Epidermal melanocyte (primary cell): Measurements from ENCODE around the gene HEG1.

ENCODE experiments used
- DNase-seq: peaks from one replicate; pipeline ENCODE4 v3.0.0; 2011; ENCODE audit warnings: low spot score; ENCODE audit not compliant: insufficient read length

HEG1 gene

DNA sequence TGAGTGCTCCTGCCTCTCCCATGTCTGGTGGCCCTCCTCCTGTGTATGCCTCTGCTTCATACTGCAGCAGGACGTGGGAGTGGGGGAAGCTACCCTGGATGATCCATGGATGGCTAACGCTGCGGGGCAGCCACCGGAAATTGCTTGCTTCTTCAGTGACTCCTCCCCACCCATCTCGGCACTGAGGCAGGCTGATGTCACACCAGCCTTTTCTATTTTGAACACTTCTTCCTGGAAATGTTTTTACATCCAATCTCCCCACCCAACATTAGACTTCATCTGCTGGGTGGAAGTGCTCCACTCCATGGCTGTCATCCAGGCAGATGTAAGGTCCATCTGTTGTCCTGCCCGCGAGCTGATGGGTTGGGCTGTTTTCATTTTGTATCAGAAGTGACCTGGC, 62.3 kb downstream of the HEG1 start:
- no peak for DNase-seq

DNA sequence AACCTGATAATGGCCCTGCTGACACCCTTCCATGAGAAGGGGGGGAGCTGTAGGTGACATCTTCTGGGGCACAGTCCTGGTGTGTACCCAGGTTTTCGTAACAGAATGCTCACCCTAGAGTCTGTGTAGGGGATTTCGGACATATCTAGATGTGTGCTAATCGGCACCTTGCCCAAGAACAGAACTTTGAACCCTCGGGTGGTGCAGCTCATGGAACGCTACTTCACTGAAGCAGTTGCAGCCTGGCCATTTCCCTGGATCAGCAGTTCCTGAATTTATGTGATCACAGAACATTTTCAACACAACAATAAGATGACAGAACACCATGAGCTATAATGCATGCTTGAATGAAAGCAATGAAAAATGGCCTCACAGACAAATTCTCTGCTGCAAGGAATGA, 63.8 kb downstream of the HEG1 start:
- no peak for DNase-seq

DNA sequence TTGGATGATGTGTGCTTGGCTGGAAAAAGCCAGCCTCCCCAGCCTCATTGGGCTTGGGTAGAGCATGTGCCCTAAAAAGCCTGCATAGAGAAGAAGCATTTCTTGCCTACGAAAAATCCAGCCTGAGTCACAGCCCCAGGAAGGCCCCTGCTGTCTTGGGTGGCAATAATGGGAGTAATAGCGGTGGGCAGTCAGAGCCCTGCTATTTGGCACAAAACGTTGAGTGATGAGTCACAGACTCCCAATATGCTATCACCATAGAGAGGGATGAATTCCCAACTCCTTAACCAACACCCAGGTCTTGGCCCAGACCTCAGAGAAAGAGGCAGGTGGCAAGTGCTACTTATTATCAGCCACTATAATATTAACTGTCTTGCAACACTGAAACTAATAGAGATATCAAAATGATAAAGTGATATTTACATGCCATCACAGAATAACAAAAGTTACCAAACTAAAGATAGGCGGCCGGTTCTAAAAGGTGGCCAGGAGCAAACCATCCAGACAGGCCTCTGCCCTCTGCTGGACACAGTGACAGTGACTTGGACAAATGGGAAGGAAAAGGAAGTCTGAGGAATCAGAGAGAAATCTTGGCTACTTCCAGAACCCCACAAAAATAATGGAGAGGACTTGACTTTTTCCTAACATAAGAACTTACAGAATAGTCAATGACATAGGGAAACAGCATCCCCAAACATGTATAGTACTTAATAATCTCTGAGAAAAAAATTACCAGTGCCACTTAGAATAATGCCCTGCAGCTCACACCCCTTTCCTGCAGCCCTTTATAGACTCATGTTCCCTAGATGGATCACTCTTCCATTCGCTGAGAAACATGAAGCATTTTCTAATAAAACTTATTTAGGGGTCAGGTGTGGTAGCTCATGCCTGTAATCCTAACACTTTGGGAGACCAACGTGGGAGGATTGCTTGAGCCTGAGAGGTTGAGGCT, 69.3 kb downstream of the HEG1 start:
- DNase-seq, result no peak

DNA sequence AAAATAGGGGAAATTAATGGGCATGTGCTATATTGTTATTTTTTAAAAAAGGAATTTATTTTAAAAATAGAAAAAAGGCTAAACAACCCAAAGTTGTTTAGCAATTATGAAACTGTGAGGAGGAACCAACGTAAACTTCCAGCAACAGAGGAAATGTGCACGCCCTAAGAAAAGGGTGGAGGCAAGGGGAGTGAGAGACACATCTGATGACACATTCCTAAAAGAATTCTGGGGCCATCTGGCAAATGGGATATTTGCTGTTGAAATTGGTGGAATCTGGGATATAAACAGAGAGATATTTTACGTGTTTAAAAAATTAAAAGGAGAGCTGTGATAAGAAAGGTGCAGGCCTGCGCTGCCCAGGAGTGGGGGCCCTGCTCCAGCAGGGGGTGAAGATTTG, 70.4 kb downstream of the HEG1 start:
- DNase-seq, result no peak

DNA sequence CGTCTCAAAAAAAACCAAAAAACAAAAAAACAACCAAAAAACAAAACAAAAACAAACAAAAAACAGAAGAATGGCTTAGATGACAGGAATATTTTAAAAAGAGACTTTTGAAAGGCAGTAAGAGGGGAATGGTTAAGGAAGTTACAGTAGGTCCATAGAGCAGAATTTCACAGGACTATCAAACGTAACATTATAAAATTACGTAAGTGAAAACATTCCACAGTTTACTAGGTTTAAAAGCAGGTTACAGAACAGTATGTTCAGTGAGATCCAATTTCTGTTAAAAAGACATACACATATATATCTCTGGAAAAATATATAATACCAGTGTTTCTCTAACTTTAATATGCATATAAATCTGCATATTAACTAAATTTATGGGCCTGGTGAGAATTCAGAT, 71.0 kb downstream of the HEG1 start:
- DNase-seq, result no peak

DNA sequence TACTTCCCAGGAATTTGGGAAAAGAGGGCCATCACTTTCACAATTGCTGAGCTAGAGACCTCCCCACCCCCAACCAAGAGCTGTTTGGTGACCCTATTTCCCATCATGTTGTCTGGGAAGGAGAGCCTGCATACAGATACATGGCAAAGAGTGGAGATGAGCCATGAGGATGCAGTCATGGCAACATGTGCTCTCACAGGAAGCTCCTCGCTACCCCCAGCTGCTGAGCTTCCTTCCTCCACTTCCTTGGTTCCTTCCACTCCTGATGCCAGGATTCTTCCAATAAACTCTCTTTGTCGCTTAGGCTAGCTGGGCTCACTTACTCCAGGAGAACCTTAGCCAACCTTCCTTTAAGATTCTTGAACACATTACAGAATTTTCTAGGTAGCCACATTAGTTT, 72.9 kb downstream of the HEG1 start:
- no peak for DNase-seq

DNA sequence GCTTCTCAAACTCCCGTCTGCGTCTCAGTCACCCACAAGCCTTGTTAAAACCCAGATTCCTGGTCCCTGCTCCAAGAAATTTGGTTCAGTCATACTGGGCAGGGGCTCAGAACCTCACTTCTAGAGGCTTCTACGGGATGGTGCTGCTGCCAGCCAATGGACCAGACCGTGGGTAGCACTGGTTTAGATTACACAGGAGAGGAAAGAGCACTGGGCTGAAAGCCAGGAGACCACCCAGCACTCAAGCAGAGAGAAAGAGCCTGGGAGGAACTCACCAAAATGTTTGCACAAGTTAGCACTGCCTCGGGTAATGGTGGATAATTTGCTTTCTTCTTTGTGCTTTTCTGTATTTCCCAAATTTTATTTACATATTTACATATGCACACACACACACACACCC, 74.3 kb downstream of the HEG1 start:
- no peak for DNase-seq

DNA sequence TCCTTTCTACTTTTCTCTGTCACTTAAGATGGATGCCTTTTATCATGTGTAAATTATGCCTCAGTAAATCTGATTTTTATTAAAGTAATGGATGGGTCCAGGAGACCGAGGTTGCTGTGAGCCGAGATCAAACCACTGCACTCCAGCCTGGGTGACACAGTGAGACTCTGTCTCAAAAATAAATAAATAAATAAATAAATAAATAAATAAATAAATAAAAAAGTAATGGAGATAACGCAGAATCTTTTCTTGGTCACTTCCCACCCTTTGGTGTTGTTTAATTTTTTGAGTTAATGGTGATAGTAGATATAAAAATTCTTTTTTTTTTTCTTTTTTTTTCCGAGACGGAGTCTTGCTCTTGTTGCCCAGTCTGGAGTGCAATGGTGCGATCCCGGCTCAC, 77.2 kb downstream of the HEG1 start:
- DNase-seq, result no peak

DNA sequence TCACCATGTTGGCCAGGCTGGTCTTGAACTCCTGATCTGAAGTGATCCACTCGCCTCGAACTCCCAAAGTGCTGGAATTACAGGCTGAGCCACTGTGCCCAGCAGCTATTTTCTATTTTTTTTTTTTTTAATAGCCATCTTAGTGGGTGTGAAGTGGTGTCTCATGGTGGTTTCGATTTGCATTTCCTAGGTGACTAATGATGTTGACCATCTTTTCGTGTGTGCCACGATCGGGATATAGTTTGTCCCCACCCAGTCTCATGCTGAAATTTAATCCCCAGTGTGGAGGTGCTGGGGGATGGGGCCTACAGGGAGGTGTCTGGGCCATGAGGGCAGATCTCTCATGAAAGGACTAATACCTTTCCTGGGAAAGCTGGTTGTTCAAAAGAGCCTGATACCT, 79.4 kb downstream of the HEG1 start:
- DNase-seq, result no peak

DNA sequence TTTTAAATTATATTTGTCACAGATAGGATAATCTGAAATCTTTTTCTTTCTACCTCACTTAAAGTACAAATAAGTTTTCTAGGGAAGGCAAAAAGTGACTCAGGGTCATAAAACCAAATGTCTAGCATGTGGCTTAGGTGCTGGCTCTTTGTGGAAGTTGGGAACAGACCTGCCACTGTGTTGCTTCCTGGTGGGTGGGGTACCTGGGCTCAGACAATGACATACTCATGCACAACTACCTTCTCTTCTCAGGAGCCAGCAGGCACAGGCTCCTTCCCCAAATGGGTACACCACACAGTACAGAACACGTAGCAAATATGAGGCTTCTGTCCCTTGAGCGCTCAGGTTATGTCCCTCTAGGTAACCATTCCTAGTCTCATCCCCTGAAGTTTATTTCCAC, 81.1 kb downstream of the HEG1 start:
- DNase-seq, result no peak

DNA sequence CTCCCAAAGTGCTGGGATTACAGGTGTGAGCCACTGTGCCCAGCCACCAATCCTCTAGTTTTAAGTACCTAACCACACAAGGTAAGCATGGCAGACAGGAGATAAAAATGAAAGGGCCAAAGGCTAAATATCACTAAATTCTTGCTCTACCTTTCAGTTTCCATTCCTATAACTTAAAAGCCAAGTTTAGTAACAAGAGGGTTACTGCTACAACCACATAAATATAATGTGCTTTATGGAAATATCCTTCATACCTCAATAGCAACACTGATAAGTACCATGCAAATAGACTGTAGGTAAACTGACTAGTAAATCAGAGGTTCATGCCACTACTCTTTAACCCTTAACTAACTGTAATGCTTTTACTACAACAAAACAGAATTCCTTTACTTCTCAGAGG, 82.5 kb downstream of the HEG1 start:
- DNase-seq, result no peak

DNA sequence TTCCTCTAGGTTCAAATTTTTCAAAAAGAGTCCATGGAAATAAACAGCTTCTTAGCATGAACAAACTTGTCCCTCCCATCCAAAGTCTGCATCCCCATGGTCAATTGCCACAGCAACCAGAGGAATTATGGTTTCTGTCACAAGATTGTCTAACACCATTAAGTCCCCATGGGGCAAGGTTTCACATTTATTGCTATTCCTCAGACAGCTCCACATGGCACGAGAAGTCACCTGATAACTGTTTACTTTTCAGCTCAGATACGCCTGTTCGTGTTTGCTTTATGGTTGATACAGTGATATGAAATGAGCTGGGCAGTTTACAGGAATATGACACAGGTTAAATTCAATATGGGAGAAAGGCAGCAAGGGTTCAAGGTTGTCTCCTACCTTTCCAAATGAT, 83.3 kb downstream of the HEG1 start:
- no peak for DNase-seq

DNA sequence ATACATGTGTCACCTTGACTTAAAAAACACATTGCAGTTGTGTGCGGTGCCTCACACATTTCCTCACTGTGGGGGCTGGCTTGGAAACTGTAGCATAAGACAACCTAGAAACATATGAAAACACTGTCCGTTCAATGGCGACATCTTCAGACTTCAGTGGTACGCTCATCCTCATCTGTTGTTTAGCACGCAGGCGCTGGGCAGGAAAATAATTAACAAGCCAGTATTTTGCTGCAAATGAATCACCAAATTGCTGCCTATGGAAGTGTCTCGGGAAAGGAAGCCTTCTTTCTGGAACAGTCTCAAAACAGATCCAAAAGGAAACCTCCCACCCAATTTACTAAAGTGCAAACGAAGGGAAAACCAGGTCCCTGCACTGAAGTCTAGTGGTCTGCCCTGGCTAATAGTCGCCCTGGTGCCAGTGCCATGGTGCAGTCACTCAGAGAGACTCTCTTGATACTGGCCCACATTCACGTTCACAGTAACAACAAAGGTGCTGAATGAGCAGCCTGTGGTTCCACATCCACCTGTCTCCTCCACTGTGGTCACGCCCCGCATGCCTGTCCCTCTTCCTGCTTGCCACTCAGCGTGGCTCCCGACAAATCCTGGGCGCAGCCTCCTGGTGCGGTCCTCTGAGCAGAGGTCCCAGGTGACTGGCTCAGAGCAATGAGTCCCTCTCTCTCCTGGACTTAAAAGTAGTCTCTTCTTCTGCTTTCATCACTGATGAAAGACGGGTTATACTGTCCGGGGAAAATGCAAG, 85.7 kb downstream of the HEG1 start:
- DNase-seq, result no peak

DNA sequence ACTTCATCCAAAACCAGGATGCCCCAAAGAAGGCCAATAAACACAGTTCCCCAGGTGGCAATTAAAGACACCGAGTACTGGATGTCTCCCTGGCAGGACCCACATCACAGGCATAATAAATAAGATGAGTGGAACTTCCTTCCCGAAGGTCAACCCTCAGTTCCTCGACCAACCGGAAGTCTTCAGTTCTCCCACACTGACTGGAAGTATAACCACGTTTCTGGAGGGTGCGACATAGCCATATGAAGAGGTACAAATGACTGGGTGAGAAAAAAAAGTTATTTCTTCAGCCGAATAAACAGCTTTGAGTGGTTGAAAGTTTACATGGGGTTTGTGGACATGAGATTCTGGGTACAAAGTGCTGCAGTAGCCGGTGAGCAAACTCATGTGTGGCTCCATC, 86.6 kb downstream of the HEG1 start:
- no peak for DNase-seq

DNA sequence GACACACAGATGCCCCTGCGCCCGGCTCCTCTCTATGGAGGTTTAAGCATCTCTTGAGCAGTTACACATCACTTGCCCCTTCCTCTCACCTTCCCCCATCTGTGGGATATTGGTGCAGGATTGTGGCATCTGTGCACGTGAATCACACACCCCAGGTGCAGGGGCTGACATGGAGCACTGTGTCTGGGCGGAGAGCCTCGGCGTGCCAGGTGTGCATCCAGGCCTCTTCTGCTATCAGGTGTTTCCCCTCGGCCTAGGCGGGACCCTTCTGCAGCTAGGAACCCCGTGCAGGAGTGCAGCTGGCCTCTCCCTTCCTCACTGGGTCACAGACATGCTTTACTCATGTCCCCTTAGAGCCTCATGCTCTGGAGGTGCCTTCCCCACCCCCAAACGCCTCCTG, 87.8 kb downstream of the HEG1 start:
- DNase-seq, result no peak

DNA sequence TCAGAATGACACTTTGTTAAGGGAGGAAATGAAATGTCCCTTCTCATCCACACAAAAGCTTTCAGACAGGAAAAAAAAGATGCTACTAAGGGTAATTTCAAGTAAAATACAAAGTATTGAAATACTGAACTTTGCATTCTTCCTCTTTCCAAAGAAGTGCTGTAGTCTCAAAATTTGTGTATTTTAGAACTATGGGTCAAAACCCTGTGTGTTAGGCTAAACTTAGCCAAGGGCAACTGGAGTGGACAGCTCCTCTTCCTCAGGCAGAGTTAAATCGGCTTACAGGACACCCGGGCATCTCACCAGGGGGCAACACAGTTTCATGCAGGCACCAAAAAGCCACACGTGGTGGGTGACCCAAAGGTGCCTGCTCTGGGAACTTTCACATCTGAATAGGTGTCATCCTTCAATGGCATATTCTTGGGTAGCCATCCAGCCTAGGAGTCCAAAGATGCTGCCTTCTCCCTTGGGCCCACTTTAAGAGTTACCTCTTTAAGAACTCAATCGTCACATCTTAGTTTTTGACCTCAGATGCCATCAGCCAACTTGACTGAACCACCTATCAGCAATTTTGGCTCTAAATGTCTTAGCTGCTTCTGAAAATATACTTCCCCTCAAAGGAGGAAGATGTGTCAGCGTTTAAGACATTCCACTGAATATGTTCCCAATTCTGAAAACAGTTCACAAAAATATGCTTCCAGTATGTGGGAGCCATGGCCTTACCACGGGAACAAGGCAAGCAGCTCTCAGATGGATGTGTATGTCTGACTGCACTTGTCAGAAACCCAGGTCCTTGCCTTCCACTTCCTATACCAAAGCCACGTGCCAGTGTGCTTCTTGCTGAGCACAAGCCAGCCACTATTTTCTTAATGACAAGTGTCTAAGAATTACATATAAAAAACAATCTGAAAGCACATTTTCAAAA, 89.0 kb downstream of the HEG1 start:
- no peak for DNase-seq

DNA sequence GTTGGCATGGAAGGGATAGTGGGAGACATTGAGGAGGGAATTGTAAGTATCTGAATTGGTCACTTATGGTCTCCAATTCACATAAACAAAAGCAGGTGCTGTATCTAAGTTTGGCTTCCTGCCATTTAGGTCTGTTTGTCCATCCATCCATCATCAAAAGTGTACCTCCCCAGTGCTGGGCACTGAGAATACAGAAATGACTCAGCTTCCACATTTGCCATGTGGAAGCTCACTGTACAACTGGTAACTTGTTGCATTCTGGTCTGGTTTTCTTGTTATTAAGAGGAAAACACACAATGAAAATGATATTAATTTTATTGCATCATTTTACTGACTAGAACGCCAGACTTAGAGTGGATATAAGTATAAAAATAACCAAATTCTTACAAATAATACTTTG, 90.4 kb downstream of the HEG1 start:
- no peak for DNase-seq

DNA sequence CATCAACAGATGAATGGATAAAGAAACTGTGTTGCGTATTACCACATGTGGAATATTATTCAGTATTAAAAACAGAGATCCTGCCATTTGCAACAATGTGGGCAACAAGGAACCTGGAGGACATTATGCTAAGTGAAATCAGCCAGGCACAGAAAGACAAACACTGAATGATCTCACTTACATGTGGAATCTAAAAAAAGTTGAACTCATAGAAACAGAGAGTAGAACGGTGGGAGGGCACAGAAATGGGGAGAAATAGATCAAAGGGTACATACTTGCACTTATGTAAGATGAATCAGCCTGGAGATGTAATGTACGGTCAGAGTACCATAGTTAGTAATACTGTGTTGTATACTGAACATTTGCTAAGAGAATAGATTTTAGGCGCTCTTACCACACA, 91.4 kb downstream of the HEG1 start:
- DNase-seq, result no peak

DNA sequence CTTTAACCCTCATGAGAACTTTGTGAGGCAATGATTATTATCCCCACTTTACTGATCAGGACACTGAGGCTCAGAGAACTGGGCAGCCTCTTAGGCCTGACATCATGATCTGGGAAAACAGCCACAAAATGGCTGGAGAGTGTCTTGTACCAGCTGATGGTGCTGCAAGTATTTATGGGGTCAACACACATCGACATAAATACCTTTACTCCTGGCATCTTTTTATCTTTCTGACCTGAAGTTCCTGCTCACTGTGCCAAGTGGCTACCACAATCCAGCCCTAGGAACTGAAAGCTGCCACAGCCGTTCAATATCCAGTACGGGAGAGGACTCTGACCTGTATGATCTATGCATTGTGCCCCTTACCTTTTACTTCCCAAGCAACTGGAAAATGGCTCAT, 92.0 kb downstream of the HEG1 start:
- DNase-seq, result no peak

DNA sequence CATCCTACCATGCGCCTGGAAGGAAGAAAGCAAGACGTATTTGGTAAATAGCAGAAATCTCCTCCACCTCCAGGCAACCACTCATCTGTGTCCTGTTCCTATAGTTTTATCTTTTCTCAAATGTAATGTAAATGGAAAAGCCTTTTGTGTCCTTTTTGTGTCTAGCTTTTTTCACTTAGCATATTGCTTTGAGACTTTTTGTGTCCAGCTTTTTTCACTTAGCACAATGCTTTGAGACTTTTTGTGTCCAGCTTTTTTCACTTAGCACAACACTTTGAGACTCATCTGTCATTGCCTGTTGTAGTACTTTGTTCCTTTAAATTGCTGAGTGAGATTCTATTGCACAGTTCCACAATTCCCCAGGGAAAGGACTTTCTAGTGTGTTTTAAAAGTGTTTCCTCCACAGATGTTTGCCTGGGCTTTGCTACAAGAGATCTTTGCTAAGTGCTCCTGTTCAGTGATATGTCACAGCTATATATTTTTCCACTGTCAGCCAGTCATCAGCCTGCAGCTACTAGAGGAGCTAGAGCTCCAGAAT, 93.3 kb downstream of the HEG1 start:
- DNase-seq, result no peak

DNA sequence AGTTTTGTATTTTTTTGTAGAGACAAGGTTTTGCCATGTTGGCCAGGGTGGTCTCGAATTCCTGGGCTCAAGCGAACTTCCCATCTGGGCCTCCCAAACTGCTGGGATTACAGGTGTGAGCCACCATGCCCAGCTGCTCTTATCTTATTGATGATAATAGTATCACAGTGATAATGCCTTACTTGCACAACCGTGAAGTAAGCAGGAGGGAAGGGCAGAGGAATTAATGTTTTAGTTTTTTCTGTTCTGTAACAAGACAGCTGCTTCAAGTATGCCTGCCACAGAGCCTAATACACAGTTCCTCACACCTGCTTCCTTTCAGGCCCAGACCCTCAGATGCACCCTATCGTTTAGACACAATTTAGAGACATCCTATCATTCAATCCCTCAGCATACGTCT, 95.1 kb downstream of the HEG1 start:
- DNase-seq, result no peak
